DOHH2 (cell line): ENCODE results near the gene NAXD.

Experiments
- EZH2phosphoT487 ChIP-seq: fragments of 200-600 bp; sonication (generic); IDR thresholded peaks from 2 replicates; pipeline ENCODE4 v1.6.1; 2017; ENCODE audit warnings: borderline replicate concordance, mild to moderate bottlenecking, antibody characterized with exemption, low read length, moderate library complexity, mixed read lengths
- TF ChIP-seq, protein P1 (sequence below): fragments of 200-600 bp; sonication (generic); IDR thresholded peaks from one replicate; pipeline ENCODE4 v1.5.1; 2014; ENCODE audit warnings: antibody characterized with exemption, mild to moderate bottlenecking, low read depth, low read length; ENCODE audit not compliant: poor library complexity, severe bottlenecking

DNA sequence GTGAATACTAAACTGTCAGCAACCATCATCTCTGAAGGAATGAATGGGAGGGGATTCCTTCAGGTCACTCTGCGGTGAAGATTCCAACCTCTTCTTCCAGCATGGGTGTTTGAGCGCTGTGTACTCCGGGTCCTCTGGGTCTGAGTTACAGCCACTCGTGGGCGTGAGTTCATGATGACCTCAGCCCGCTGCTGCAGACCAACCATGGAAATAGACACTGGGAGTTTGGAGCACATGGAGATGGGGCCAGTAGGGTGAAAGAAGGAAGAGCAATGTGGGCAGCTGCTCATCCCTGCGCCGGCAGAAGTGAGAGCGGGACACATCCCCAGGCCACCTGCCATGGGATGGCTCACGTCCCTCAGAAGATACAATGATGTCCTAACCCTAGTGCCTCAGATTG lies 37.0 kb upstream of the NAXD start:
- TF ChIP-seq, protein P1, sequence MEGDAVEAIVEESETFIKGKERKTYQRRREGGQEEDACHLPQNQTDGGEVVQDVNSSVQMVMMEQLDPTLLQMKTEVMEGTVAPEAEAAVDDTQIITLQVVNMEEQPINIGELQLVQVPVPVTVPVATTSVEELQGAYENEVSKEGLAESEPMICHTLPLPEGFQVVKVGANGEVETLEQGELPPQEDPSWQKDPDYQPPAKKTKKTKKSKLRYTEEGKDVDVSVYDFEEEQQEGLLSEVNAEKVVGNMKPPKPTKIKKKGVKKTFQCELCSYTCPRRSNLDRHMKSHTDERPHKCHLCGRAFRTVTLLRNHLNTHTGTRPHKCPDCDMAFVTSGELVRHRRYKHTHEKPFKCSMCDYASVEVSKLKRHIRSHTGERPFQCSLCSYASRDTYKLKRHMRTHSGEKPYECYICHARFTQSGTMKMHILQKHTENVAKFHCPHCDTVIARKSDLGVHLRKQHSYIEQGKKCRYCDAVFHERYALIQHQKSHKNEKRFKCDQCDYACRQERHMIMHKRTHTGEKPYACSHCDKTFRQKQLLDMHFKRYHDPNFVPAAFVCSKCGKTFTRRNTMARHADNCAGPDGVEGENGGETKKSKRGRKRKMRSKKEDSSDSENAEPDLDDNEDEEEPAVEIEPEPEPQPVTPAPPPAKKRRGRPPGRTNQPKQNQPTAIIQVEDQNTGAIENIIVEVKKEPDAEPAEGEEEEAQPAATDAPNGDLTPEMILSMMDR = no peak
- no peak for TF ChIP-seq EZH2phosphoT487
